Measurements from ENCODE around the gene BRD9. TPM values are rescaled to one million over a fixed set of nuclear protein-coding genes. Genes with fewer than 3 reads are reported as not detected.

The BRD9 gene
- total RNA-seq, 2 donors from 2014 or later: 58.2 to 67.9 TPM

GRCh38 chr5:876398-877365, 15.9 kb downstream of the BRD9 start:
- peaks cover 63% of the 10 kb centered on the region for H3K36me3 Mint-ChIP-seq (ENCODE audit: low read depth)

GRCh38 chr5:875931-876330, 16.7 kb downstream of the BRD9 start:
- TF ChIP-seq CTCF (conservative IDR thresholded peaks at IDR 0.05): no peak
- Histone ChIP-seq H3K4me3 (ENCODE audit: low read length) (no peak overlapping the region), H3K9me3 (ENCODE audit: control insufficient read depth, low read length) (no peaks in the 10 kb centered on the region), H3K27me3 (ENCODE audit: control insufficient read depth, insufficient read depth, low read length, poor library complexity, severe bottlenecking) (no peaks in the 10 kb centered on the region), H3K27ac (ENCODE audit: low read depth, low read length) (no peak overlapping the region), H3K9ac (ENCODE audit: extremely low read depth, low read length, poor library complexity, severe bottlenecking) (no peak overlapping the region), H3K36me3 (ENCODE audit: control insufficient read depth, insufficient read depth, low read length) (peaks cover 68% of the 10 kb centered on the region), H3K4me1 (ENCODE audit: control insufficient read depth, insufficient read depth, low read length) (peaks cover 11% of the 10 kb centered on the region)
- WGBS, 2 experiments (ENCODE audit: insufficient coverage in 1 of 2, insufficient read length in 1 of 2): 96 to 97% methylated on average over 15 to 24 of the region's 24 CpGs
- Mint-ChIP-seq H3K27me3 (ENCODE audit: insufficient read depth) (no peaks in the 10 kb centered on the region), H3K27ac (no peak overlapping the region), H3K4me1 (no peaks in the 10 kb centered on the region), H3K9me3 (no peaks in the 10 kb centered on the region), H3K36me3 (ENCODE audit: low read depth) (peaks cover 63% of the 10 kb centered on the region), H3K4me3 (no peak overlapping the region)
- DNase-seq: no peak

More at GRCh38 chr5:876398-877365, 15.9 kb downstream of the BRD9 start:
- Histone ChIP-seq H3K9ac (ENCODE audit: extremely low read depth, low read length, poor library complexity, severe bottlenecking) (no peak overlapping the region), H3K36me3 (ENCODE audit: control insufficient read depth, insufficient read depth, low read length) (peaks cover 68% of the 10 kb centered on the region), H3K27me3 (ENCODE audit: control insufficient read depth, insufficient read depth, low read length, poor library complexity, severe bottlenecking) (no peaks in the 10 kb centered on the region), H3K9me3 (ENCODE audit: control insufficient read depth, low read length) (no peaks in the 10 kb centered on the region), H3K27ac (ENCODE audit: low read depth, low read length) (no peak overlapping the region), H3K4me3 (ENCODE audit: low read length) (no peak overlapping the region), H3K4me1 (ENCODE audit: control insufficient read depth, insufficient read depth, low read length) (peaks cover 11% of the 10 kb centered on the region)
- Mint-ChIP-seq H3K9me3 (no peaks in the 10 kb centered on the region), H3K4me3 (no peak overlapping the region), H3K27ac (no peak overlapping the region), H3K27me3 (ENCODE audit: insufficient read depth) (no peaks in the 10 kb centered on the region), H3K4me1 (no peaks in the 10 kb centered on the region)
- 95% methylated on average over 13 to 28 of the region's 28 CpGs for WGBS, 2 experiments (ENCODE audit: insufficient coverage in 1 of 2, insufficient read length in 1 of 2)
- no peak for TF ChIP-seq CTCF (conservative IDR thresholded peaks at IDR 0.05)
- DNase-seq: no peak

GRCh38 chr5:873328-873727, 19.3 kb downstream of the BRD9 start:
- Mint-ChIP-seq H3K36me3 (ENCODE audit: low read depth) (peaks cover 83% of the 10 kb centered on the region), H3K27ac (peak overlapping the region; percentile 61)

More at GRCh38 chr5:873328-873727, 19.3 kb downstream of the BRD9 start:
- H3K36me3 ChIP-seq (ENCODE audit: control insufficient read depth, insufficient read depth, low read length): peaks cover 91% of the 10 kb centered on the region
- H3K4me3 Mint-ChIP-seq: no peak overlapping the region
- H3K9me3 ChIP-seq (ENCODE audit: control insufficient read depth, low read length): no peaks in the 10 kb centered on the region
- H3K4me1 ChIP-seq (ENCODE audit: control insufficient read depth, insufficient read depth, low read length): peaks cover 11% of the 10 kb centered on the region
- H3K4me1 Mint-ChIP-seq: no peaks in the 10 kb centered on the region
- H3K27me3 ChIP-seq (ENCODE audit: control insufficient read depth, insufficient read depth, low read length, poor library complexity, severe bottlenecking): no peaks in the 10 kb centered on the region
- no peak overlapping the region for H3K9ac ChIP-seq (ENCODE audit: extremely low read depth, low read length, poor library complexity, severe bottlenecking)
- WGBS, 2 experiments (ENCODE audit: insufficient coverage in 1 of 2, insufficient read length in 1 of 2): 92 to 97% methylated on average over 5 to 8 of the region's 8 CpGs
- no peak overlapping the region for H3K4me3 ChIP-seq (ENCODE audit: low read length)
- no peak for DNase-seq
- H3K27me3 Mint-ChIP-seq (ENCODE audit: insufficient read depth): no peaks in the 10 kb centered on the region
- TF ChIP-seq CTCF (conservative IDR thresholded peaks at IDR 0.05): no peak
- H3K27ac ChIP-seq (ENCODE audit: low read depth, low read length): no peak overlapping the region
- no peaks in the 10 kb centered on the region for H3K9me3 Mint-ChIP-seq
